GM12878 (cell line): Measurements from ENCODE around the gene PRKG1. TPM values are rescaled to one million over a fixed set of nuclear protein-coding genes. Genes with fewer than 3 reads are reported as not detected.

Experiments used
- ATAC-seq: fragments of 200-7000 bp; cut with Tn5 transposase; 3 replicates; pipeline ENCODE4 v1.9.1; 2020; ENCODE audit warnings: mild to moderate bottlenecking, moderate library complexity
- BruUV-seq: library from RNA; stranded (reverse); fragments of 400-500 nt; replicated peaks from 2 replicates; lab custom pipeline; 2021; lab: Mats Ljungman, UMichigan
- CTCF ChIA-PET: fragments of 300-600 bp; sonication (Branson Sonifier 250); formaldehyde crosslinking; extraction: SDS; loops from one replicate; lab custom pipeline; 2021; ENCODE audit warnings: inconsistent platforms; lab: Yijun Ruan, JAX
- POLR2A ChIA-PET: fragments of 350-600 bp; formaldehyde crosslinking; extraction: SDS; loops from one replicate; lab custom pipeline; 2021; ENCODE audit warnings: inconsistent platforms; lab: Charles Lee
- RAD21 ChIA-PET: fragments of 300-600 bp; sonication (Branson Sonifier 250); formaldehyde crosslinking; loops from one replicate; lab custom pipeline; 2023; ENCODE audit warnings: antibody characterized with exemption; ENCODE audit not compliant: unreplicated experiment; lab: Charles Lee
- SMC1A ChIA-PET: fragments of 300-600 bp; sonication (Branson Sonifier 250); formaldehyde crosslinking; loops from one replicate; lab custom pipeline; 2023; ENCODE audit not compliant: unreplicated experiment, uncharacterized antibody; lab: Charles Lee
- DNase-seq: peaks from one replicate; pipeline ENCODE4 v3.0.0-alpha.2; 2011; ENCODE audit warnings: low read depth, low spot score
- FAIRE-seq: peaks from 3 replicates; lab custom pipeline; 2011; peaks lifted over from hg19 to GRCh38; lab: Jason Lieb, UNC
- H2AFZ ChIP-seq: 2 replicates; pipeline ENCODE4 v1.6.0; 2011; ENCODE audit warnings: low read depth, low read length, control low read depth; ENCODE audit not compliant: control insufficient read depth
- H3K27ac ChIP-seq: 2 replicates; pipeline ENCODE4 v1.5.1; 2011; ENCODE audit warnings: control low read depth; ENCODE audit not compliant: control insufficient read depth, insufficient read depth
- H3K27me3 ChIP-seq, 2 experiments: replicated peaks in 1 of 2; 2 replicates each; pipeline versions ENCODE4 v1.6.0 to v1.6.1; 2011; ENCODE audit warnings: low read length in 1 of 2; ENCODE audit not compliant: control insufficient read depth in 2 of 2, insufficient read depth in 2 of 2
- H3K36me3 ChIP-seq, 2 experiments: 2 replicates each; pipeline ENCODE4 v1.5.1; 2011; ENCODE audit warnings: low read length in 1 of 2; ENCODE audit not compliant: control insufficient read depth in 2 of 2, insufficient read depth in 2 of 2
- H3K4me1 ChIP-seq: 2 replicates; pipeline ENCODE4 v1.6.1; 2011; ENCODE audit warnings: mild to moderate bottlenecking, low read length, moderate library complexity, mixed read lengths; ENCODE audit not compliant: control insufficient read depth, insufficient read depth
- H3K4me2 ChIP-seq: 2 replicates; pipeline ENCODE4 v1.6.0; 2011; ENCODE audit warnings: control low read depth; ENCODE audit not compliant: control insufficient read depth, insufficient read depth
- H3K4me3 ChIP-seq: fragments of 200-600 bp; sonication (generic); 2 replicates; pipeline ENCODE4 v1.5.1; 2016
- H3K79me2 ChIP-seq: 2 replicates; pipeline ENCODE4 v1.6.0; 2011; ENCODE audit warnings: low read length; ENCODE audit not compliant: control insufficient read depth, insufficient read depth
- H3K9ac ChIP-seq: 2 replicates; pipeline ENCODE4 v1.8.0; 2011; ENCODE audit warnings: low read length, control low read depth, mixed read lengths; ENCODE audit not compliant: control insufficient read depth, insufficient read depth
- H3K9me3 ChIP-seq: replicated peaks from 3 replicates; pipeline ENCODE4 v1.5.1; 2011; ENCODE audit warnings: mild to moderate bottlenecking, low read length; ENCODE audit not compliant: control insufficient read depth, insufficient read depth
- H4K20me1 ChIP-seq: 2 replicates; pipeline ENCODE4 v1.6.0; 2011; ENCODE audit not compliant: control insufficient read depth, insufficient read depth
- CHD4 ChIP-seq: fragments of 200-600 bp; sonication (generic); IDR thresholded peaks from 2 replicates; pipeline ENCODE4 v1.6.1; 2016; ENCODE audit warnings: mild to moderate bottlenecking
- CREB1 ChIP-seq: IDR thresholded peaks from 2 replicates; pipeline ENCODE4 v1.6.1; 2012; ENCODE audit warnings: low read depth, mild to moderate bottlenecking, inconsistent platforms
- E2F4 ChIP-seq: IDR thresholded peaks from 2 replicates; pipeline ENCODE4 v1.6.1; 2012; ENCODE audit warnings: low read depth, low read length, improper control_type of control experiment
- EZH2 ChIP-seq: IDR thresholded peaks from 2 replicates; pipeline ENCODE4 v1.6.1; 2012; ENCODE audit warnings: low read depth, mild to moderate bottlenecking, control low read depth, inconsistent platforms, low read length, borderline replicate concordance; ENCODE audit not compliant: control insufficient read depth
- JUNB ChIP-seq: IDR thresholded peaks from 2 replicates; pipeline ENCODE4 v1.6.1; 2016; ENCODE audit warnings: antibody characterized with exemption, mild to moderate bottlenecking
- MAX ChIP-seq: IDR thresholded peaks from 2 replicates; pipeline ENCODE4 v1.6.1; 2012; ENCODE audit warnings: low read depth, low read length, improper control_type of control experiment
- NFXL1 ChIP-seq: fragments of 450-650 bp; IDR thresholded peaks from 2 replicates; pipeline ENCODE4 v1.6.1; 2017; ENCODE audit warnings: antibody characterized with exemption, mild to moderate bottlenecking, borderline replicate concordance
- PML ChIP-seq: IDR thresholded peaks from 2 replicates; pipeline ENCODE4 v1.6.1; 2012; ENCODE audit warnings: low read length, inconsistent platforms
- RBBP5 ChIP-seq: fragments of 200-600 bp; sonication (generic); conservative IDR thresholded peaks from 2 replicates; pipeline ENCODE4 v1.6.1; 2016
- STAT3 ChIP-seq: IDR thresholded peaks from 2 replicates; pipeline ENCODE4 v1.6.1; 2011; ENCODE audit warnings: low read depth, low read length, improper control_type of control experiment
- ZNF24 ChIP-seq: fragments of 450-650 bp; IDR thresholded peaks from 2 replicates; pipeline ENCODE4 v1.6.1; 2017; ENCODE audit warnings: antibody characterized with exemption, mild to moderate bottlenecking
- ZSCAN29 ChIP-seq: fragments of 450-650 bp; IDR thresholded peaks from 2 replicates; pipeline ENCODE4 v1.6.1; 2017; ENCODE audit warnings: mild to moderate bottlenecking, moderate library complexity
- ZZZ3 ChIP-seq: IDR thresholded peaks from 2 replicates; pipeline ENCODE4 v1.6.1; 2011; ENCODE audit warnings: low read depth; ENCODE audit not compliant: control insufficient read depth, insufficient read length
- WGBS: methylation state at CpG from one replicate; pipeline ENCODE4 v1.1.6; 2016; ENCODE audit warnings: low lambda C conversion rate; ENCODE audit not compliant: insufficient replicate concordance, insufficient coverage; ENCODE audit errors: missing lambda C conversion rate; 5-methylcytosine and 5-hydroxymethylcytosine counted together
- in situ Hi-C: fragments of 300-500 bp; cut with MboI; formaldehyde crosslinking; loops from 9 replicates; pipeline ENCODE4 v1.14.3; 2018; ENCODE audit warnings: mixed read lengths
- intact Hi-C: fragments of 100-400 bp; cut with micrococcal nuclease; formaldehyde crosslinking; loops from one replicate; pipeline ENCODE4 v1.14.2; 2022; ENCODE audit not compliant: unreplicated experiment
- polyA plus RNA-seq, 11 experiments: library from polyadenylated mRNA; depleted of rRNA in 4 of 11; unstranded in 6 of 11; stranded (reverse) in 5 of 11; fragments of >200 nt; fragmentation: Nextera tagmentation in 4 of 11; fragmentation: Illumina TruSeq in 1 of 11; extraction: Ambion mirVana in 4 of 11; extraction: Trizol in 1 of 11; gene quantifications; 1 replicate in 1 of 11; 2 replicates in 10 of 11; pipeline versions ENCODE4 v1.2.1 to v1.2.3, GENCODE V29; 2011 to 2016; ENCODE audit warnings: inconsistent platforms in 2 of 11, missing spikeins in 2 of 11, low read depth in 1 of 11
- total RNA-seq, 4 experiments: library from RNA; depleted of rRNA in 3 of 4; stranded (reverse); fragments of >200 nt in 3 of 4; fragmentation: Illumina TruSeq in 1 of 4; extraction: Trizol in 1 of 4; gene quantifications; 2 replicates each; pipeline versions ENCODE4 v1.2.1 to v1.2.3, GENCODE V29; 2013 to 2021
- TF ChIP-seq, protein P1 (sequence below): IDR thresholded peaks from 2 replicates; pipeline ENCODE4 v1.6.1; 2011; ENCODE audit warnings: borderline replicate concordance, low read depth, mild to moderate bottlenecking, moderate library complexity, mixed read lengths, low read length; ENCODE audit not compliant: insufficient read depth; ENCODE audit errors: extremely low read length

Gene PRKG1
- total and polyA plus RNA-seq, 10 of the 15 experiments (the other 5 are each of a cell fraction or from before 2014, with no cell fraction given): 0.04 to 0.05 TPM; not detected in 8

DNA sequence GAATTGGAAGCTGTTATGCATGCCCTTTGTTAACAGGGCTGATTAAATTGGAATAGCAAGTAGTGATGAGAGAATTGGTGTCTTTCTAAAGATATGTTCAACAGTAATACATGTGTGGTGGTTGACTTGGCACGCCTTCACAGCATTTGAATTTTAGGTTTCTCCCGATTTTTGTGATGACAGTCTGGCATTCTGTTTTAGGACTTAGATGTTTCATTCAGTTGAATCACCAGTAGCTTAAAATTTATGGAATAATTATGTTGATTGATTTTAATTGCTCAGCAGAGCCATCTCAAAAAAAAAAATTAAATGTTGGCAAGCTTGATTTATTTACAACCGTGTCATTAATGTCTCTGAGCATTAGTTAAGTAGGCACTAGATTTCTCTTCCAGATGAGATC is 405.4 kb downstream of the PRKG1 start:
- POLR2A ChIA-PET: no interaction called here
- H3K9ac ChIP-seq: no peak overlapping the region
- in situ Hi-C loops: no loop called here
- no peaks in the 10 kb centered on the region for H3K27me3 ChIP-seq
- intact Hi-C loops: no loop called here
- no peak overlapping the region for H3K4me2 ChIP-seq
- SMC1A ChIA-PET: interaction anchor here (1.2 kb wide), 1 partner anchor 16 kb away, joined by 3 read pairs; no protein-coding TSS in a partner anchor
- H3K9me3 ChIP-seq: no peaks in the 10 kb centered on the region
- no TSS peak for BruUV-seq
- no peaks in the 10 kb centered on the region for H4K20me1 ChIP-seq
- TF ChIP-seq ZNF24: no peak
- TF ChIP-seq STAT3: no peak
- no peak for TF ChIP-seq ZZZ3
- TF ChIP-seq RBBP5: no peak
- TF ChIP-seq MAX: no peak
- no peak for TF ChIP-seq NFXL1
- no peak for TF ChIP-seq CHD4
- no peak for TF ChIP-seq PML
- TF ChIP-seq, protein P1, sequence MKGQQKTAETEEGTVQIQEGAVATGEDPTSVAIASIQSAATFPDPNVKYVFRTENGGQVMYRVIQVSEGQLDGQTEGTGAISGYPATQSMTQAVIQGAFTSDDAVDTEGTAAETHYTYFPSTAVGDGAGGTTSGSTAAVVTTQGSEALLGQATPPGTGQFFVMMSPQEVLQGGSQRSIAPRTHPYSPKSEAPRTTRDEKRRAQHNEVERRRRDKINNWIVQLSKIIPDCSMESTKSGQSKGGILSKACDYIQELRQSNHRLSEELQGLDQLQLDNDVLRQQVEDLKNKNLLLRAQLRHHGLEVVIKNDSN: no peak
- no peak for TF ChIP-seq ZSCAN29
- TF ChIP-seq EZH2: no peak
- TF ChIP-seq CREB1: no peak
- TF ChIP-seq JUNB: no peak
- TF ChIP-seq E2F4: no peak
- no peaks in the 10 kb centered on the region for H3K79me2 ChIP-seq
- DNase-seq (no peak), FAIRE-seq (no peak), ATAC-seq (no peak)
- H2AFZ ChIP-seq: no peak overlapping the region
- H3K4me3 ChIP-seq: no peak overlapping the region
- CTCF ChIA-PET: interaction anchor here (1.4 to 1.6 kb wide), 2 partner anchors 8 to 91 kb away, joined by 3 to 4 read pairs; no protein-coding TSS in a partner anchor
- H3K27ac ChIP-seq: no peak overlapping the region
- H3K36me3 ChIP-seq: no peaks in the 10 kb centered on the region
- 0% methylated on average over 3 of the region's 3 CpGs for WGBS
- RAD21 ChIA-PET: no interaction called here
- H3K4me1 ChIP-seq: no peaks in the 10 kb centered on the region
